ENCODE results near the gene ZNF214.
"Not testable (repeated sequence)": the region's sequence is repeated elsewhere in the genome, so short reads cannot be mapped to it uniquely, and the experiment has no call there.

Gene ZNF214

GRCh38 chr11:6991227-6991626 is 28.9 kb downstream of the ZNF214 start:
- DNase-seq (ENCODE audit: low spot score): no peak

GRCh38 chr11:6988506-6988905 is 31.6 kb downstream of the ZNF214 start:
- DNase-seq (ENCODE audit: low spot score): no peak

GRCh38 chr11:6986487-6986886 is 33.7 kb downstream of the ZNF214 start:
- no peak for DNase-seq (ENCODE audit: low spot score)

DNA sequence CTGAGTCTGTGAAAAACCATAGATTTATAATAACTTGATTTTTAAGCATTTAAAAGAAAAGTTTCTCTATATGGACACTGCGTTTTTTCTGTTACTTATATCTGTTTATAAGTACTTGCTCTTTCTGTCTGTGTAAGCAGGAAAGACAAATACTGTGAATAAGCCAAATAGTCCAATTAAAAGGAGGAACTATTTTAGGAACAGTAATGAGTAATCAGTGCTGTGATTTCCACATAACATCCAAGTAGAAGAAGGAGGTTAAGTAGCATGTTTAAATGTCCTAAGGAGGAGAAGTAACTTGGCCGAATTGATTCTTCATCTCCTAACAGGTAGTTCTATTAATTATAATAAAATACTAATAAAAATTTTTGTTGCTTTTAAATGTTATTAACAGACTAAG is 40.8 kb downstream of the ZNF214 start:
- no peak for DNase-seq (ENCODE audit: low spot score)

- not testable (repeated sequence) for DNase-seq (ENCODE audit: low spot score)
Observed at GRCh38 chr11:6969854-6970253, 50.3 kb downstream of the ZNF214 start.

DNA sequence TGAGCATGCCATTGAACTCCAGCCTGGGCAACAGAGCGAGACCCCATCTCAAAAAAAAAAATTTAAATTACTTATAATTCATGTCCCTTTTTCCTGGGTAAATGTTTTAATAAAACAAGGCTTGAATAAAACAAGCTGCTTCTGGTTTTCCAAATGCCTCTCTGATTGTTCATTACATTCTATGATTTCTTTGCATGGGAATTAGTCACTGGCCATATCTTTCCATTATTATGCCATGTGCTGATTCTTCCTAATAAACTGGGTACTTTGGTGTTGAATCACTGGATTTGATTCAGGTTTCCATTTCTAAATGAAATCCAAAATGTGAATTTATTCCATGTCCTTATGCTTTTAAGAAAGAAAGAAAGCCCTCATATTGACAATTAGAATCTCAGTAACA is 51.3 kb downstream of the ZNF214 start:
- DNase-seq (ENCODE audit: low spot score): no peak

DNA sequence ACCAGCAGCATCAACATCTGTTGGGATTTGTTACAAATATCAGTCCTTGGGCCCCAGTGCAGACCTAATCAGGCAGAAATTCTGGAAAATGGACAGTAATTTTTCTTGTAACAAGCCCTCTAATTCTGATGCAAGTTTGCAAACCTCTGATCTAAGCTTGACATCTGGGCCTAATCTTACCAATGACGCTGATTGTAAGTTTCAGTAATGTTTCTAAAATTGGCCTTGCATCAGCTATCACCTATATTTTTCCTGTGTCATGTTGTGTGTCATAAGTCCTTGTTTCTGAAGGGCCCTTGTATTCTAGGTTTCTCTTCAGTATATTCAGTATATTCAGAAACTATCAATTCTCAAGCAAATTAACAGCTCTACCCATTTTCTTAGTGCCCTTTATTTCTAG is 57.5 kb downstream of the ZNF214 start:
- DNase-seq (ENCODE audit: low spot score): no peak

- no peak for DNase-seq (ENCODE audit: low spot score)
Observed at GRCh38 chr11:6962141-6962540, 58.0 kb downstream of the ZNF214 start.

DNA sequence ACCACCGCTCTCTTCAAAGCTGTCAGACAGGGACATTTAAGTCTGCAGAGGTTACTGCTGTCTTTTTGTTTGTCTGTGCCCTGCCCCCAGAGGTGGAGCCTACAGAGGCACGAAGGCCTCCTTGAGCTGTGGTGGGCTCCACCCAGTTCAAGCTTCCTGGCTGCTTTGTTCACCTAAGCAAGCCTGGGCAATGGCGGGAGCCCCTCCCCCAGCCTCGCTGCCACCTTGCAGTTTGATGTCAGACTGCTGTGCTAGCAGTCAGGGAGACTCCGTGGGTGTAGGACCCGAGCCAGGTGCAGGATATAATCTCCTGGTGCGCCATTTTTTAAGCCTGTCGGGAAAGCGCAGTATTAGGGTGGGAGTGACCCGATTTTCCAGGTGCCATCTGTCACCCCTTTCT is 65.9 kb downstream of the ZNF214 start:
- DNase-seq (ENCODE audit: low spot score): not testable (repeated sequence)

Measured in SK-N-DZ (cell line).